ENCODE measurements around the gene SURF4.

The SURF4 gene

DNA sequence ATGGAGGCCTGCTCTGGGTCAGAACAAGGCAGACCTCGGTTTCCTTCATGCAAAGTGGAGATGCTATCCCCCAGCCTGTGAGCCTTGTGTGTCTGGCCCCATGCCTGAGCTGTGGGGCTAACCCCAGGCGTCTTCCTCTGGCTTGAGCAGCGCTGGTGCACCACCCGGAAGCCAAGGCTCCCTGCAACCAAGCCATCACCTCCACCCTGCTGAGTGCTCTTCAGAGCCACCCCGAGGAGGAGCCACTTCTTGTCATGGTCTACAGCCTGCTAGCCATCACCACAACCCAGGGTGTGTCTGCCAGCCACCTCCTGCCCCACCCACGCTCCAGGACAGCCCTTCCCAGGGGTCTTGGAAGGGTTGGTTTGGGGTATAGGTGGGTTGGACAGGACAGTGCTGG is 25.7 kb upstream of the SURF4 start:
- H3K9ac ChIP-seq (ENCODE audit: low read length): no peak overlapping the region
- H3K27ac ChIP-seq (ENCODE audit: low read length): no peak overlapping the region
- H3K9me2 ChIP-seq (replicated peaks; ENCODE audit: insufficient read depth, low read length): no peaks in the 10 kb centered on the region
- H3K4me3 ChIP-seq (ENCODE audit: low read length): no peak overlapping the region
- peaks cover 21% of the 10 kb centered on the region for H3K27me3 ChIP-seq (replicated peaks; ENCODE audit: insufficient read depth, low read length)
- no peaks in the 10 kb centered on the region for H3K79me2 ChIP-seq (ENCODE audit: low read length)
- H3K36me3 ChIP-seq (replicated peaks; ENCODE audit: insufficient read depth, low read length): no peaks in the 10 kb centered on the region
- no peaks in the 10 kb centered on the region for H4K20me1 ChIP-seq (ENCODE audit: insufficient read depth, low read length)
- no peak for DNase-seq
- no peaks in the 10 kb centered on the region for H3K4me1 ChIP-seq (ENCODE audit: low read length)
- H3K4me2 ChIP-seq (ENCODE audit: low read depth, low read length): no peak overlapping the region
- no peak for TF ChIP-seq EZH2phosphoT487 (IDR thresholded peaks at IDR 0.05; ENCODE audit: low read length)
- no peak for TF ChIP-seq EZH2 (optimal IDR thresholded peaks at IDR 0.05; ENCODE audit: low read depth, low read length)
- TF ChIP-seq CTCF (IDR thresholded peaks at IDR 0.05; ENCODE audit: low read length): no peak
- no peak overlapping the region for H2AFZ ChIP-seq (ENCODE audit: low read length)
- no peaks in the 10 kb centered on the region for H3K9me3 ChIP-seq (replicated peaks; ENCODE audit: insufficient read depth, low read length)
- no peaks in the 10 kb centered on the region for H3F3A ChIP-seq (ENCODE audit: insufficient read depth, low read length)

- DNase-seq: no peak
- Histone ChIP-seq H3K9ac (ENCODE audit: low read length) (no peak overlapping the region), H3K9me2 (replicated peaks; ENCODE audit: insufficient read depth, low read length) (no peaks in the 10 kb centered on the region), H3F3A (ENCODE audit: insufficient read depth, low read length) (no peaks in the 10 kb centered on the region), H3K9me3 (replicated peaks; ENCODE audit: insufficient read depth, low read length) (no peaks in the 10 kb centered on the region), H3K79me2 (ENCODE audit: low read length) (no peaks in the 10 kb centered on the region), H2AFZ (ENCODE audit: low read length) (no peak overlapping the region), H3K27me3 (replicated peaks; ENCODE audit: insufficient read depth, low read length) (peaks cover 34% of the 10 kb centered on the region), H4K20me1 (ENCODE audit: insufficient read depth, low read length) (no peaks in the 10 kb centered on the region), H3K4me1 (ENCODE audit: low read length) (no peaks in the 10 kb centered on the region), H3K4me3 (ENCODE audit: low read length) (no peak overlapping the region), H3K36me3 (replicated peaks; ENCODE audit: insufficient read depth, low read length) (no peaks in the 10 kb centered on the region), H3K4me2 (ENCODE audit: low read depth, low read length) (no peak overlapping the region), H3K27ac (ENCODE audit: low read length) (no peak overlapping the region)
- TF ChIP-seq CTCF (IDR thresholded peaks at IDR 0.05; ENCODE audit: low read length) (no peak), EZH2 (optimal IDR thresholded peaks at IDR 0.05; ENCODE audit: low read depth, low read length) (no peak), EZH2phosphoT487 (IDR thresholded peaks at IDR 0.05; ENCODE audit: low read length) (no peak)
Observed at GRCh38 chr9:133400292-133400691, 24.4 kb upstream of the SURF4 start.

GRCh38 chr9:133397895-133398294 is 22.0 kb upstream of the SURF4 start:
- no peak overlapping the region for H3K9ac ChIP-seq (ENCODE audit: low read length)
- H3K4me2 ChIP-seq (ENCODE audit: low read depth, low read length): no peak overlapping the region
- no peak for DNase-seq

More at GRCh38 chr9:133397895-133398294, 22.0 kb upstream of the SURF4 start:
- H3K27me3 ChIP-seq (replicated peaks; ENCODE audit: insufficient read depth, low read length): peaks cover 45% of the 10 kb centered on the region
- no peaks in the 10 kb centered on the region for H3F3A ChIP-seq (ENCODE audit: insufficient read depth, low read length)
- no peak overlapping the region for H3K4me3 ChIP-seq (ENCODE audit: low read length)
- H3K27ac ChIP-seq (ENCODE audit: low read length): no peak overlapping the region
- H4K20me1 ChIP-seq (ENCODE audit: insufficient read depth, low read length): no peaks in the 10 kb centered on the region
- TF ChIP-seq EZH2phosphoT487 (IDR thresholded peaks at IDR 0.05; ENCODE audit: low read length): no peak
- no peak for TF ChIP-seq EZH2 (optimal IDR thresholded peaks at IDR 0.05; ENCODE audit: low read depth, low read length)
- no peak for TF ChIP-seq CTCF (IDR thresholded peaks at IDR 0.05; ENCODE audit: low read length)
- H2AFZ ChIP-seq (ENCODE audit: low read length): no peak overlapping the region
- H3K4me1 ChIP-seq (ENCODE audit: low read length): no peaks in the 10 kb centered on the region
- H3K9me3 ChIP-seq (replicated peaks; ENCODE audit: insufficient read depth, low read length): no peaks in the 10 kb centered on the region
- no peaks in the 10 kb centered on the region for H3K36me3 ChIP-seq (replicated peaks; ENCODE audit: insufficient read depth, low read length)
- H3K9me2 ChIP-seq (replicated peaks; ENCODE audit: insufficient read depth, low read length): no peaks in the 10 kb centered on the region
- no peaks in the 10 kb centered on the region for H3K79me2 ChIP-seq (ENCODE audit: low read length)

Measured in MM.1S (cell line).